SK-N-SH (cell line): Measurements from ENCODE around the gene ATL2. TPM values are rescaled to one million over a fixed set of nuclear protein-coding genes. Genes with fewer than 3 reads are reported as not detected.

Experiments used
- CTCF ChIA-PET: fragments of 300-600, 350-600 bp; formaldehyde crosslinking; extraction: SDS; loops from one replicate; lab custom pipeline; 2021; lab: Yijun Ruan, JAX
- POLR2A ChIA-PET: fragments of 350-600 bp; sonication (Branson Sonifier 250); formaldehyde crosslinking; extraction: SDS; loops from one replicate; lab custom pipeline; 2020; ENCODE audit warnings: antibody characterized with exemption, inconsistent platforms; lab: Yijun Ruan, JAX
- DNase-seq: peaks from one replicate; pipeline ENCODE4 v3.0.0; 2012
- H2AFZ ChIP-seq: fragments of 200-600 bp; sonication (generic); 2 replicates; pipeline ENCODE4 v1.8.1; 2016; ENCODE audit warnings: antibody characterized with exemption, mild to moderate bottlenecking, low read depth
- H3F3A ChIP-seq: fragments of 200-600 bp; sonication (generic); replicated peaks from 2 replicates; pipeline ENCODE3; 2016; ENCODE audit warnings: antibody characterized with exemption, mild to moderate bottlenecking; ENCODE audit not compliant: insufficient read depth
- H3K27ac ChIP-seq, 2 experiments: fragments of 200-500 bp in 1 of 2; fragments of 200-600 bp in 1 of 2; sonication (Bioruptor generic) in 1 of 2; sonication (generic), shearing (Covaris generic) in 1 of 2; 2 replicates each; pipeline versions ENCODE4 v1.5.1 to v1.6.1; 2014 to 2016; ENCODE audit warnings: low read depth in 2 of 2, inconsistent platforms in 1 of 2, low read length in 1 of 2, mild to moderate bottlenecking in 1 of 2, mixed read lengths in 1 of 2
- H3K27me3 ChIP-seq: fragments of 200-600 bp; sonication (generic), shearing (Covaris generic); 2 replicates; pipeline ENCODE4 v1.6.1; 2016; ENCODE audit warnings: mixed run types; ENCODE audit not compliant: insufficient read depth
- H3K36me3 ChIP-seq, 2 experiments: fragments of 200-500 bp in 1 of 2; fragments of 200-600 bp in 1 of 2; sonication (Bioruptor generic) in 1 of 2; sonication (generic) in 1 of 2; replicated peaks in 1 of 2; 2 replicates each; pipeline versions ENCODE3 to v1.5.1; 2014 to 2016; ENCODE audit warnings: low read length in 1 of 2, mild to moderate bottlenecking in 1 of 2; ENCODE audit not compliant: insufficient read depth in 2 of 2, control insufficient read depth in 1 of 2
- H3K4me1 ChIP-seq, 2 experiments: fragments of 200-500 bp in 1 of 2; fragments of 200-600 bp in 1 of 2; sonication (Bioruptor generic) in 1 of 2; sonication (generic), shearing (Covaris generic) in 1 of 2; 2 replicates each; pipeline versions ENCODE4 v1.5.1 to v1.6.1; 2014 to 2016; ENCODE audit warnings: low read depth in 1 of 2, low read length in 1 of 2, mixed run types in 1 of 2; ENCODE audit not compliant: insufficient read depth in 2 of 2, control insufficient read depth in 1 of 2
- H3K4me2 ChIP-seq: fragments of 200-600 bp; sonication (generic), shearing (Covaris generic); 2 replicates; pipeline ENCODE4 v1.6.1; 2017; ENCODE audit warnings: mixed run types
- H3K4me3 ChIP-seq, 2 experiments: fragments of 200-500 bp in 1 of 2; fragments of 200-600 bp in 1 of 2; sonication (Bioruptor generic) in 1 of 2; sonication (generic), shearing (Covaris generic) in 1 of 2; 2 replicates each; pipeline versions ENCODE4 v1.5.1 to v1.8.1; 2014 to 2016; ENCODE audit warnings: low read depth in 2 of 2, inconsistent platforms in 1 of 2, low read length in 1 of 2, mild to moderate bottlenecking in 1 of 2, mixed read lengths in 1 of 2, moderate library complexity in 1 of 2
- H3K79me2 ChIP-seq: fragments of 200-600 bp; sonication (generic); 2 replicates; pipeline ENCODE4 v1.8.1; 2017; ENCODE audit warnings: mild to moderate bottlenecking; ENCODE audit not compliant: insufficient read depth
- H3K9ac ChIP-seq: fragments of 200-600 bp; sonication (generic); 2 replicates; pipeline ENCODE4 v1.6.1; 2017; ENCODE audit warnings: mixed run types
- H3K9me2 ChIP-seq: fragments of 200-600 bp; sonication (generic); 2 replicates; pipeline ENCODE4 v1.6.1; 2017; ENCODE audit warnings: mixed run types
- H3K9me3 ChIP-seq: fragments of 200-600 bp; sonication (generic); 2 replicates; pipeline ENCODE4 v1.6.1; 2017; ENCODE audit warnings: mixed run types, mild to moderate bottlenecking, moderate library complexity
- H4K20me1 ChIP-seq: fragments of 200-600 bp; sonication (generic); 2 replicates; pipeline ENCODE4 v1.6.1; 2017; ENCODE audit warnings: mild to moderate bottlenecking, mixed run types; ENCODE audit not compliant: insufficient read depth
- EP300 ChIP-seq, 2 experiments: IDR thresholded peaks; 2 replicates each; pipeline versions ENCODE4 v1.4.0 to v1.6.1; 2012; ENCODE audit warnings: borderline replicate concordance in 1 of 2, low read depth in 1 of 2, low read length in 1 of 2
- EZH2phosphoT487 ChIP-seq: fragments of 200-600 bp; sonication (generic); IDR thresholded peaks from 2 replicates; pipeline ENCODE4 v1.6.1; 2017; ENCODE audit warnings: low read depth, mixed run types, mild to moderate bottlenecking, antibody characterized with exemption, moderate library complexity, borderline replicate concordance
- FOXJ3 ChIP-seq: sonication (generic); formaldehyde crosslinking; IDR thresholded peaks from 2 replicates; pipeline ENCODE4 v1.5.1; 2020; ENCODE audit warnings: mild to moderate bottlenecking, missing genetic modification reagents
- FOXM1 ChIP-seq: IDR thresholded peaks from 2 replicates; pipeline ENCODE4 v1.4.0; 2012; ENCODE audit warnings: low read depth, mild to moderate bottlenecking
- GABPA ChIP-seq: IDR thresholded peaks from 2 replicates; pipeline ENCODE4 v1.4.0; 2012; ENCODE audit warnings: low read depth, mild to moderate bottlenecking
- JUND ChIP-seq: IDR thresholded peaks from 2 replicates; pipeline ENCODE4 v1.4.0; 2012
- RAD21 ChIP-seq: IDR thresholded peaks from 2 replicates; pipeline ENCODE4 v1.6.1; 2012; ENCODE audit warnings: mild to moderate bottlenecking, low read length
- RCOR1 ChIP-seq: fragments of 150-350 bp; IDR thresholded peaks from 2 replicates; pipeline ENCODE4 v1.6.1; 2017; ENCODE audit warnings: antibody characterized with exemption, low read length
- RXRA ChIP-seq: IDR thresholded peaks from 2 replicates; pipeline ENCODE4 v1.4.0; 2012; ENCODE audit warnings: low read depth, mild to moderate bottlenecking, borderline replicate concordance
- SIN3A ChIP-seq: IDR thresholded peaks from 2 replicates; pipeline ENCODE4 v1.6.1; 2012; ENCODE audit warnings: low read depth, mild to moderate bottlenecking, low read length, moderate library complexity, borderline replicate concordance
- TAF1 ChIP-seq: IDR thresholded peaks from 2 replicates; pipeline ENCODE4 v1.6.1; 2012; ENCODE audit warnings: low read depth, mild to moderate bottlenecking, low read length, moderate library complexity, borderline replicate concordance
- YY1 ChIP-seq: IDR thresholded peaks from 2 replicates; pipeline ENCODE4 v1.4.0; 2012; ENCODE audit warnings: low read depth, mild to moderate bottlenecking
- WGBS: methylation state at CpG from one replicate; pipeline ENCODE4 v1.1.6; 2017; ENCODE audit warnings: low lambda C conversion rate; 5-methylcytosine and 5-hydroxymethylcytosine counted together
- polyA plus RNA-seq, 3 experiments: library from polyadenylated mRNA; depleted of rRNA; stranded (reverse); fragments of >200 nt; gene quantifications; 2 replicates each; pipeline ENCODE4 v1.2.3, GENCODE V29; 2012
- TF ChIP-seq, protein P1 (sequence below): IDR thresholded peaks from 2 replicates; pipeline ENCODE4 v1.6.1; 2012; ENCODE audit warnings: mild to moderate bottlenecking, low read depth, low read length, moderate library complexity
- TF ChIP-seq, protein P2 (sequence below): fragments of 200-600 bp; sonication (generic); IDR thresholded peaks from 2 replicates; pipeline ENCODE4 v1.6.1; 2017; ENCODE audit warnings: antibody characterized with exemption, mild to moderate bottlenecking, moderate library complexity
- TF ChIP-seq, protein P3 (sequence below): IDR thresholded peaks from 2 replicates; pipeline ENCODE4 v1.4.0; 2012; ENCODE audit warnings: low read depth, borderline replicate concordance
- TF ChIP-seq, protein P4 (sequence below): fragments of 150-350 bp; IDR thresholded peaks from 2 replicates; pipeline ENCODE4 v1.6.1; 2017; ENCODE audit warnings: antibody characterized with exemption, low read length, low read depth, borderline replicate concordance

Gene ATL2
- polyA plus RNA-seq, 1 of the 3 experiments (the other 2 are of a cell fraction) = 55.8 TPM

DNA sequence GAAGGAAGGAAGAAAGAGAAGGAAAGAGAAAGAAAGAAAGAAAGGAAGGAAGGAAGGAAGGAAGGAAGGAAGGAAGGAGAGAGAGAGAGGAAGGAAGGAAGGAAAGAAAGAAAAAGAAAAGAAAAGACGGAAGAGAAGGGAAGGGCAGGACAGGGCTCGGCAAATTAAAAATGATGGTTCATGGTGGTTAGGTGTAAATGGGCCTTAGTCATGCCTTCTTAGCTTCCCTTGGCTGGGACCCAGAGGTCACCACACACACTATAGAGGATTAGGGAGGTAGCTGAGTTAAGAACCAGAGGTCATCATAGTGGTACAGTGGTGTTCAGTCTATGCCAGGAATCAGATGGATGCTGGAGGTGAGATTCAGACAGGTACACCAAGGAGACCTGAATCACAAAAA, 9.3 kb upstream of the ATL2 start:
- no peak for DNase-seq
- no peaks in the 10 kb centered on the region for H4K20me1 ChIP-seq

DNA sequence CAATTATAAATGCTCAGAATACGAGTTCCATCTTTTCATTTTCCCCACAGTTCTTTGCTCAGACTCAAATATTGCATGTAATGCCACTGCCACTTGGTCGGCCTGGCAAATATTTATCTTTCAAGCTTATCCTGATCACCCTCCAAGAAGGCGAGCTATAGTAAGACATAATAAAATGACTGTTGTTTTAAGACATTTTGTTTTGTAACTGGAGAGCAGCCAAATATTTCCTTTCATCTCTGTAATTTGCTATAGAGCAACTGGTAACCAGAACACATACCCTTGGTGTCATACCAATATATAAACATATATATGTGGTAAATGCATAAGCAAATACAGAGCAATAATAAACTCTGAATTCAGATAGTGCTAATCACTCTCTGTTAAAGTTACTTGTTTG, 7.3 kb upstream of the ATL2 start:
- Histone ChIP-seq H3K9me3 (no peaks in the 10 kb centered on the region), H3K9me2 (no peaks in the 10 kb centered on the region), H3K79me2 (no peaks in the 10 kb centered on the region), H3K4me2 (no peak overlapping the region), H3K4me3 (no peak overlapping the region), H3F3A (no peaks in the 10 kb centered on the region), H4K20me1 (no peaks in the 10 kb centered on the region), H3K36me3 (no peaks in the 10 kb centered on the region), H3K4me1 (no peaks in the 10 kb centered on the region), H3K27ac (no peak overlapping the region), H3K9ac (no peak overlapping the region), H2AFZ (no peak overlapping the region), H3K27me3 (no peaks in the 10 kb centered on the region)
- no peak for DNase-seq
- WGBS = 57% methylated on average over 3 of the region's 3 CpGs
- POLR2A ChIA-PET = no interaction called here
- CTCF ChIA-PET = interaction anchor here (0.6 kb wide), 1 partner anchor 88 kb away, joined by 4 read pairs; no protein-coding TSS in a partner anchor
- TF ChIP-seq GABPA = no peak
- TF ChIP-seq, protein P1, sequence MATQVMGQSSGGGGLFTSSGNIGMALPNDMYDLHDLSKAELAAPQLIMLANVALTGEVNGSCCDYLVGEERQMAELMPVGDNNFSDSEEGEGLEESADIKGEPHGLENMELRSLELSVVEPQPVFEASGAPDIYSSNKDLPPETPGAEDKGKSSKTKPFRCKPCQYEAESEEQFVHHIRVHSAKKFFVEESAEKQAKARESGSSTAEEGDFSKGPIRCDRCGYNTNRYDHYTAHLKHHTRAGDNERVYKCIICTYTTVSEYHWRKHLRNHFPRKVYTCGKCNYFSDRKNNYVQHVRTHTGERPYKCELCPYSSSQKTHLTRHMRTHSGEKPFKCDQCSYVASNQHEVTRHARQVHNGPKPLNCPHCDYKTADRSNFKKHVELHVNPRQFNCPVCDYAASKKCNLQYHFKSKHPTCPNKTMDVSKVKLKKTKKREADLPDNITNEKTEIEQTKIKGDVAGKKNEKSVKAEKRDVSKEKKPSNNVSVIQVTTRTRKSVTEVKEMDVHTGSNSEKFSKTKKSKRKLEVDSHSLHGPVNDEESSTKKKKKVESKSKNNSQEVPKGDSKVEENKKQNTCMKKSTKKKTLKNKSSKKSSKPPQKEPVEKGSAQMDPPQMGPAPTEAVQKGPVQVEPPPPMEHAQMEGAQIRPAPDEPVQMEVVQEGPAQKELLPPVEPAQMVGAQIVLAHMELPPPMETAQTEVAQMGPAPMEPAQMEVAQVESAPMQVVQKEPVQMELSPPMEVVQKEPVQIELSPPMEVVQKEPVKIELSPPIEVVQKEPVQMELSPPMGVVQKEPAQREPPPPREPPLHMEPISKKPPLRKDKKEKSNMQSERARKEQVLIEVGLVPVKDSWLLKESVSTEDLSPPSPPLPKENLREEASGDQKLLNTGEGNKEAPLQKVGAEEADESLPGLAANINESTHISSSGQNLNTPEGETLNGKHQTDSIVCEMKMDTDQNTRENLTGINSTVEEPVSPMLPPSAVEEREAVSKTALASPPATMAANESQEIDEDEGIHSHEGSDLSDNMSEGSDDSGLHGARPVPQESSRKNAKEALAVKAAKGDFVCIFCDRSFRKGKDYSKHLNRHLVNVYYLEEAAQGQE = no peak
- no peak for TF ChIP-seq JUND
- no peak for TF ChIP-seq FOXM1
- TF ChIP-seq RCOR1 = no peak
- no peak for TF ChIP-seq EZH2phosphoT487
- TF ChIP-seq RXRA = no peak

More for the DNA sequence above, 9.3 kb upstream of the ATL2 start:
- H3K4me3 ChIP-seq = no peak overlapping the region
- H3K36me3 ChIP-seq = no peaks in the 10 kb centered on the region
- no peak overlapping the region for H2AFZ ChIP-seq
- ChIA-PET POLR2A (no interaction called here), CTCF (interaction anchor here (0.8 to 1.0 kb wide), 2 partner anchors 10 to 70 kb away, joined by 3 read pairs; no protein-coding TSS in a partner anchor)
- 92% methylated on average over 2 of the region's 2 CpGs for WGBS
- no peaks in the 10 kb centered on the region for H3K79me2 ChIP-seq
- no peaks in the 10 kb centered on the region for H3K27me3 ChIP-seq
- no peaks in the 10 kb centered on the region for H3K9me2 ChIP-seq
- TF ChIP-seq RCOR1 (no peak), YY1 (no peak), JUND (no peak), TAF1 (no peak), RAD21 (no peak), EP300 (IDR thresholded peaks at IDR 0.05; ENCODE audit: borderline replicate concordance in 1 of 2, low read depth in 1 of 2, low read length in 1 of 2) (no peak), SIN3A (no peak), FOXJ3 (CRISPR knock-in tag) (no peak)
- TF ChIP-seq, protein P2, sequence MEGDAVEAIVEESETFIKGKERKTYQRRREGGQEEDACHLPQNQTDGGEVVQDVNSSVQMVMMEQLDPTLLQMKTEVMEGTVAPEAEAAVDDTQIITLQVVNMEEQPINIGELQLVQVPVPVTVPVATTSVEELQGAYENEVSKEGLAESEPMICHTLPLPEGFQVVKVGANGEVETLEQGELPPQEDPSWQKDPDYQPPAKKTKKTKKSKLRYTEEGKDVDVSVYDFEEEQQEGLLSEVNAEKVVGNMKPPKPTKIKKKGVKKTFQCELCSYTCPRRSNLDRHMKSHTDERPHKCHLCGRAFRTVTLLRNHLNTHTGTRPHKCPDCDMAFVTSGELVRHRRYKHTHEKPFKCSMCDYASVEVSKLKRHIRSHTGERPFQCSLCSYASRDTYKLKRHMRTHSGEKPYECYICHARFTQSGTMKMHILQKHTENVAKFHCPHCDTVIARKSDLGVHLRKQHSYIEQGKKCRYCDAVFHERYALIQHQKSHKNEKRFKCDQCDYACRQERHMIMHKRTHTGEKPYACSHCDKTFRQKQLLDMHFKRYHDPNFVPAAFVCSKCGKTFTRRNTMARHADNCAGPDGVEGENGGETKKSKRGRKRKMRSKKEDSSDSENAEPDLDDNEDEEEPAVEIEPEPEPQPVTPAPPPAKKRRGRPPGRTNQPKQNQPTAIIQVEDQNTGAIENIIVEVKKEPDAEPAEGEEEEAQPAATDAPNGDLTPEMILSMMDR = no peak
- TF ChIP-seq, protein P3, sequence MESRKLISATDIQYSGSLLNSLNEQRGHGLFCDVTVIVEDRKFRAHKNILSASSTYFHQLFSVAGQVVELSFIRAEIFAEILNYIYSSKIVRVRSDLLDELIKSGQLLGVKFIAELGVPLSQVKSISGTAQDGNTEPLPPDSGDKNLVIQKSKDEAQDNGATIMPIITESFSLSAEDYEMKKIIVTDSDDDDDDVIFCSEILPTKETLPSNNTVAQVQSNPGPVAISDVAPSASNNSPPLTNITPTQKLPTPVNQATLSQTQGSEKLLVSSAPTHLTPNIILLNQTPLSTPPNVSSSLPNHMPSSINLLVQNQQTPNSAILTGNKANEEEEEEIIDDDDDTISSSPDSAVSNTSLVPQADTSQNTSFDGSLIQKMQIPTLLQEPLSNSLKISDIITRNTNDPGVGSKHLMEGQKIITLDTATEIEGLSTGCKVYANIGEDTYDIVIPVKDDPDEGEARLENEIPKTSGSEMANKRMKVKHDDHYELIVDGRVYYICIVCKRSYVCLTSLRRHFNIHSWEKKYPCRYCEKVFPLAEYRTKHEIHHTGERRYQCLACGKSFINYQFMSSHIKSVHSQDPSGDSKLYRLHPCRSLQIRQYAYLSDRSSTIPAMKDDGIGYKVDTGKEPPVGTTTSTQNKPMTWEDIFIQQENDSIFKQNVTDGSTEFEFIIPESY = no peak
- TF ChIP-seq, protein P4, sequence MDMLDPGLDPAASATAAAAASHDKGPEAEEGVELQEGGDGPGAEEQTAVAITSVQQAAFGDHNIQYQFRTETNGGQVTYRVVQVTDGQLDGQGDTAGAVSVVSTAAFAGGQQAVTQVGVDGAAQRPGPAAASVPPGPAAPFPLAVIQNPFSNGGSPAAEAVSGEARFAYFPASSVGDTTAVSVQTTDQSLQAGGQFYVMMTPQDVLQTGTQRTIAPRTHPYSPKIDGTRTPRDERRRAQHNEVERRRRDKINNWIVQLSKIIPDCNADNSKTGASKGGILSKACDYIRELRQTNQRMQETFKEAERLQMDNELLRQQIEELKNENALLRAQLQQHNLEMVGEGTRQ = no peak
- TF ChIP-seq, all 33 proteins: peak for 0
- Histone ChIP-seq H3K4me2 (no peak overlapping the region), H3K9ac (no peak overlapping the region), H3K27ac (no peak overlapping the region), H3K9me3 (no peaks in the 10 kb centered on the region), H3K4me1 (no peaks in the 10 kb centered on the region), H3F3A (no peaks in the 10 kb centered on the region)
